H9 (cell line): ENCODE data around the gene MYRIP. TPM values are rescaled to one million over a fixed set of nuclear protein-coding genes. Genes with fewer than 3 reads are reported as not detected.

Experiments
- DNase-seq: peaks from one replicate; pipeline ENCODE4 v3.0.0-alpha.2; 2017
- H2AFZ ChIP-seq: one replicate; pipeline ENCODE4 v1.6.1; 2013; ENCODE audit warnings: mild to moderate bottlenecking, low read length, control low read depth, moderate library complexity
- H2AK5ac ChIP-seq: 2 replicates; pipeline ENCODE4 v1.6.1; 2013; ENCODE audit warnings: low read length, control low read depth, mixed read lengths; ENCODE audit not compliant: insufficient read length
- H2BK120ac ChIP-seq: one replicate; pipeline ENCODE4 v1.6.1; 2013; ENCODE audit warnings: low read depth, mild to moderate bottlenecking, low read length, control low read depth, inconsistent platforms; ENCODE audit not compliant: poor library complexity, severe bottlenecking
- H2BK12ac ChIP-seq: 2 replicates; pipeline ENCODE4 v1.6.1; 2013; ENCODE audit warnings: low read length, control low read depth, mixed read lengths, low read depth; ENCODE audit not compliant: insufficient read length
- H2BK15ac ChIP-seq: 2 replicates; pipeline ENCODE4 v1.6.1; 2013; ENCODE audit warnings: low read depth, low read length, control low read depth
- H2BK20ac ChIP-seq: one replicate; pipeline ENCODE4 v1.6.1; 2013; ENCODE audit warnings: low read depth, mild to moderate bottlenecking, low read length, control low read depth, inconsistent platforms; ENCODE audit not compliant: poor library complexity, severe bottlenecking
- H2BK5ac ChIP-seq: 2 replicates; pipeline ENCODE4 v1.6.1; 2013; ENCODE audit warnings: low read length, control low read depth, mixed read lengths; ENCODE audit not compliant: insufficient read length
- H3K14ac ChIP-seq: 2 replicates; pipeline ENCODE4 v1.6.1; 2013; ENCODE audit warnings: low read length, control low read depth; ENCODE audit not compliant: insufficient read depth
- H3K18ac ChIP-seq: 2 replicates; pipeline ENCODE4 v1.6.1; 2013; ENCODE audit warnings: low read depth, mild to moderate bottlenecking, mixed read lengths, low read length, control low read depth; ENCODE audit not compliant: insufficient read length
- H3K23ac ChIP-seq: 2 replicates; pipeline ENCODE4 v1.6.1; 2013; ENCODE audit warnings: low read length, control low read depth, mixed read lengths, low read depth; ENCODE audit not compliant: insufficient read length
- H3K23me2 ChIP-seq: 2 replicates; pipeline ENCODE4 v1.6.1; 2013; ENCODE audit warnings: low read depth, mild to moderate bottlenecking, mixed read lengths, low read length, control low read depth; ENCODE audit not compliant: insufficient read length, poor library complexity, severe bottlenecking
- H3K27ac ChIP-seq: 2 replicates; pipeline ENCODE4 v1.5.1; 2013; ENCODE audit warnings: low read length, control low read depth, mixed read lengths, low read depth; ENCODE audit not compliant: insufficient read length
- H3K27me3 ChIP-seq: 2 replicates; pipeline ENCODE4 v1.6.1; 2013; ENCODE audit warnings: low read length, control low read depth, inconsistent platforms; ENCODE audit not compliant: insufficient read depth
- H3K4ac ChIP-seq: 2 replicates; pipeline ENCODE4 v1.6.1; 2013; ENCODE audit warnings: low read depth, mild to moderate bottlenecking, control low read depth, inconsistent platforms, low read length, moderate library complexity
- H3K4me1 ChIP-seq: 2 replicates; pipeline ENCODE4 v1.6.1; 2013; ENCODE audit warnings: low read length, control low read depth, inconsistent platforms; ENCODE audit not compliant: insufficient read depth
- H3K4me2 ChIP-seq: 2 replicates; pipeline ENCODE4 v1.6.1; 2013; ENCODE audit warnings: low read length, control low read depth, mixed read lengths; ENCODE audit not compliant: insufficient read length, insufficient read depth
- H3K56ac ChIP-seq: 2 replicates; pipeline ENCODE4 v1.6.1; 2013; ENCODE audit warnings: low read depth, mild to moderate bottlenecking, mixed read lengths, low read length, control low read depth; ENCODE audit not compliant: insufficient read length
- H3K79me1 ChIP-seq: 2 replicates; pipeline ENCODE4 v1.6.1; 2013; ENCODE audit warnings: low read depth, mild to moderate bottlenecking, moderate library complexity, low read length, control low read depth, inconsistent platforms; ENCODE audit not compliant: insufficient read depth, poor library complexity, severe bottlenecking
- H3K79me2 ChIP-seq: 2 replicates; pipeline ENCODE4 v1.6.1; 2013; ENCODE audit warnings: low read length, control low read depth, inconsistent platforms; ENCODE audit not compliant: insufficient read depth
- H3K9ac ChIP-seq: 2 replicates; pipeline ENCODE4 v1.6.1; 2013; ENCODE audit warnings: low read length, control low read depth, mixed read lengths; ENCODE audit not compliant: insufficient read length; ENCODE audit errors: extremely low read depth
- H3K9me3 ChIP-seq: one replicate; pipeline ENCODE4 v1.6.1; 2013; ENCODE audit warnings: low read depth, low read length, inconsistent platforms; ENCODE audit not compliant: control insufficient read depth
- H3T11ph ChIP-seq: one replicate; pipeline ENCODE4 v1.6.1; 2013; ENCODE audit warnings: mild to moderate bottlenecking, low read length, control low read depth, inconsistent platforms
- H4K20me1 ChIP-seq: one replicate; pipeline ENCODE4 v1.6.1; 2013; ENCODE audit not compliant: control insufficient read depth, insufficient read length, insufficient read depth
- H4K5ac ChIP-seq: 2 replicates; pipeline ENCODE4 v1.6.1; 2013; ENCODE audit warnings: low read depth, mild to moderate bottlenecking, mixed read lengths, low read length, control low read depth; ENCODE audit not compliant: insufficient read length
- H4K8ac ChIP-seq: replicated peaks from 2 replicates; pipeline ENCODE4 v1.6.1; 2013; ENCODE audit warnings: low read length, control low read depth, mixed read lengths, low read depth; ENCODE audit not compliant: insufficient read length
- H4K91ac ChIP-seq: 2 replicates; pipeline ENCODE4 v1.6.1; 2013; ENCODE audit warnings: low read depth, mild to moderate bottlenecking, moderate library complexity, mixed read lengths, low read length, control low read depth; ENCODE audit not compliant: insufficient read length
- H3K27ac Mint-ChIP-seq, 3 experiments: 2 replicates in 2 of 3; 3 replicates in 1 of 3; pipeline ENCODE4 v1.8.0; 2020 to 2021; ENCODE audit warnings: mixed read lengths in 3 of 3, mild to moderate bottlenecking in 1 of 3, moderate library complexity in 1 of 3
- H3K27me3 Mint-ChIP-seq: 2 replicates; pipeline ENCODE4 v1.8.0; 2021; ENCODE audit warnings: low read depth, mild to moderate bottlenecking, moderate library complexity, mixed read lengths
- H3K36me3 Mint-ChIP-seq, 3 experiments: 2 replicates in 2 of 3; 3 replicates in 1 of 3; pipeline ENCODE4 v1.8.0; 2020 to 2021; ENCODE audit warnings: low read depth in 3 of 3, mixed read lengths in 3 of 3; ENCODE audit not compliant: insufficient read depth in 1 of 3
- H3K4me1 Mint-ChIP-seq, 2 experiments: 2 replicates each; pipeline ENCODE4 v1.8.0; 2020; ENCODE audit warnings: mixed read lengths in 2 of 2
- H3K4me3 Mint-ChIP-seq, 2 experiments: 2 replicates in 1 of 2; 3 replicates in 1 of 2; pipeline ENCODE4 v1.8.0; 2020 to 2021; ENCODE audit warnings: mild to moderate bottlenecking in 2 of 2, mixed read lengths in 2 of 2, moderate library complexity in 1 of 2
- H3K9me3 Mint-ChIP-seq, 2 experiments: 2 replicates in 1 of 2; 3 replicates in 1 of 2; pipeline ENCODE4 v1.8.0; 2020; ENCODE audit warnings: mild to moderate bottlenecking in 2 of 2, mixed read lengths in 2 of 2, moderate library complexity in 1 of 2
- CTCF ChIP-seq: fragments of 200-600 bp; sonication (generic); conservative IDR thresholded peaks from 3 replicates; pipeline ENCODE4 v1.8.0; 2021; ENCODE audit warnings: antibody characterized with exemption, mild to moderate bottlenecking
- total RNA-seq: library from RNA; stranded (reverse); gene quantifications from 2 replicates; pipeline ENCODE4 v1.2.1, GENCODE V29; 2021

MYRIP gene
- total RNA-seq, 1 experiment from 2014 or later: 1.8 TPM

GRCh38 chr3:39765575-39765974, 43.8 kb upstream of the MYRIP start:
- Histone ChIP-seq H3K56ac (no peak overlapping the region), H4K91ac (no peak overlapping the region), H3K23ac (no peak overlapping the region), H3K14ac (no peak overlapping the region), H2AFZ (no peak overlapping the region), H3K79me1 (no peaks in the 10 kb centered on the region), H3K23me2 (no peaks in the 10 kb centered on the region), H2BK15ac (no peak overlapping the region), H2BK120ac (no peak overlapping the region), H3T11ph (no peak overlapping the region), H3K9ac (no peak overlapping the region), H3K4me1 (no peaks in the 10 kb centered on the region), H4K20me1 (no peaks in the 10 kb centered on the region), H2BK12ac (no peak overlapping the region), H3K27ac (no peak overlapping the region), H2BK20ac (no peak overlapping the region), H2BK5ac (no peak overlapping the region), H3K27me3 (no peaks in the 10 kb centered on the region), H3K4ac (no peak overlapping the region), H3K18ac (no peak overlapping the region), H2AK5ac (no peak overlapping the region), H3K79me2 (no peaks in the 10 kb centered on the region), H4K5ac (no peak overlapping the region), H4K8ac (no peak overlapping the region), H3K9me3 (no peaks in the 10 kb centered on the region), H3K4me2 (no peak overlapping the region)
- no peak overlapping the region; a peak in 1 of 7 replicates for H3K27ac Mint-ChIP-seq
- H3K27me3 Mint-ChIP-seq: no peaks in the 10 kb centered on the region; the same call in 1 of the 2 replicates
- H3K4me3 Mint-ChIP-seq: no peak overlapping the region
- peaks cover 9 to 14% of the 10 kb centered on the region in 2 experiments for H3K9me3 Mint-ChIP-seq
- H3K36me3 Mint-ChIP-seq: peaks cover 0 to 5% (median 2%) of the 10 kb centered on the region in 3 experiments; a peak in 3 of 7 replicates
- no peaks in the 10 kb centered on the region for H3K4me1 Mint-ChIP-seq
- TF ChIP-seq CTCF: no peak
- no peak for DNase-seq
